Endothelial cell of umbilical vein (primary cell): ENCODE data around the gene KLRD1.
"Not testable (repeated sequence)": the region's sequence is repeated elsewhere in the genome, so short reads cannot be mapped to it uniquely, and the experiment has no call there.

ENCODE experiments used
- CTCF ChIP-seq, 2 donors: IDR thresholded peaks; 1 replicate in 1 of 2; 2 replicates in 1 of 2; pipeline ENCODE4 v1.5.1; 2011; ENCODE audit warnings: low read length in 2 of 2, mild to moderate bottlenecking in 2 of 2, moderate library complexity in 2 of 2, control low read depth in 1 of 2, inconsistent platforms in 1 of 2, low read depth in 1 of 2; ENCODE audit not compliant: insufficient read depth in 1 of 2; ENCODE audit errors: extremely low read depth in 1 of 2
- EZH2 ChIP-seq: IDR thresholded peaks from 2 replicates; pipeline ENCODE4 v1.6.1; 2012; ENCODE audit warnings: borderline replicate concordance, low read depth, mild to moderate bottlenecking, moderate library complexity, low read length, inconsistent platforms; ENCODE audit not compliant: severe bottlenecking
- FOS ChIP-seq: IDR thresholded peaks from 2 replicates; pipeline ENCODE4 v1.6.1; 2011; ENCODE audit warnings: mild to moderate bottlenecking, low read length, moderate library complexity, borderline replicate concordance; ENCODE audit not compliant: insufficient read depth
- GATA2 ChIP-seq: IDR thresholded peaks from 2 replicates; pipeline ENCODE4 v1.7.0; 2011; ENCODE audit warnings: low read depth, mild to moderate bottlenecking, moderate library complexity, mixed read lengths, low read length; ENCODE audit not compliant: insufficient read length, insufficient read depth
- MAX ChIP-seq: IDR thresholded peaks from 2 replicates; pipeline ENCODE4 v1.6.1; 2011; ENCODE audit not compliant: insufficient read depth, insufficient read length
- MYC ChIP-seq: IDR thresholded peaks from one replicate; pipeline ENCODE4 v1.6.1; 2011; ENCODE audit warnings: mild to moderate bottlenecking, low read depth, low read length
- POLR2A ChIP-seq: IDR thresholded peaks from 2 replicates; pipeline ENCODE4 v1.6.1; 2012; ENCODE audit warnings: low read depth, mild to moderate bottlenecking, control low read depth, low read length
- POLR2AphosphoS5 ChIP-seq: IDR thresholded peaks from 2 replicates; pipeline ENCODE4 v1.6.1; 2012; ENCODE audit warnings: low read depth, mild to moderate bottlenecking, control low read depth, low read length, moderate library complexity; ENCODE audit not compliant: insufficient read depth

GRCh38 chr12:10338470-10338869, 30.8 kb downstream of the KLRD1 start:
- not testable (repeated sequence) for TF ChIP-seq POLR2A; CTCF (IDR thresholded peaks at IDR 0.05; ENCODE audit: extremely low read depth in 1 of 2, insufficient read depth in 1 of 2, low read depth in 1 of 2, low read length in 2 of 2); POLR2AphosphoS5; FOS; MAX; EZH2; MYC; GATA2
